GM23338 (cell line): ENCODE measurements around the gene CRYZL1. TPM values are rescaled to one million over a fixed set of nuclear protein-coding genes. Genes with fewer than 3 reads are reported as not detected.

Source experiments
- ATAC-seq: fragments of 200-7000 bp; cut with Tn5 transposase; 3 replicates; pipeline ENCODE4 v1.9.1; 2020
- DNase-seq: peaks from one replicate; pipeline ENCODE4 v3.0.0-alpha.2; 2015; ENCODE audit warnings: low spot score
- H2AFZ ChIP-seq: fragments of 200-600 bp; sonication (generic); 2 replicates; pipeline ENCODE4 v1.8.0; 2016; ENCODE audit warnings: antibody characterized with exemption, mild to moderate bottlenecking, moderate library complexity
- H3F3A ChIP-seq: fragments of 200-600 bp; sonication (generic); replicated peaks from 2 replicates; pipeline ENCODE4 v1.8.0; 2017; ENCODE audit warnings: antibody characterized with exemption, mixed run types, low read depth
- H3K27ac ChIP-seq: fragments of 200-600 bp; sonication (generic); 2 replicates; pipeline ENCODE4 v1.6.1; 2016; ENCODE audit warnings: low read depth
- H3K27me3 ChIP-seq: fragments of 200-600 bp; sonication (generic); 2 replicates; pipeline ENCODE4 v1.8.0; 2016; ENCODE audit warnings: mild to moderate bottlenecking, mixed run types, moderate library complexity; ENCODE audit not compliant: insufficient read depth
- H3K36me3 ChIP-seq: fragments of 200-600 bp; sonication (generic); 2 replicates; pipeline ENCODE4 v1.8.0; 2016; ENCODE audit warnings: mild to moderate bottlenecking; ENCODE audit not compliant: insufficient read depth
- H3K4me1 ChIP-seq: fragments of 200-600 bp; sonication (generic); 2 replicates; pipeline ENCODE4 v1.8.0; 2016; ENCODE audit warnings: mild to moderate bottlenecking, moderate library complexity; ENCODE audit not compliant: insufficient read depth
- H3K4me2 ChIP-seq: fragments of 200-600 bp; sonication (generic); 2 replicates; pipeline ENCODE4 v1.7.1; 2017; ENCODE audit warnings: mixed run types
- H3K4me3 ChIP-seq: fragments of 200-600 bp; sonication (generic); 2 replicates; pipeline ENCODE4 v1.6.1; 2016; ENCODE audit warnings: mixed run types
- H3K79me2 ChIP-seq: fragments of 200-600 bp; sonication (generic); replicated peaks from 2 replicates; pipeline ENCODE4 v1.8.0; 2017; ENCODE audit warnings: mild to moderate bottlenecking; ENCODE audit not compliant: insufficient read depth
- H3K9me2 ChIP-seq: fragments of 200-600 bp; sonication (generic); 2 replicates; pipeline ENCODE4 v1.8.0; 2017; ENCODE audit not compliant: insufficient read depth
- H4K20me1 ChIP-seq: fragments of 200-600 bp; sonication (generic); replicated peaks from 2 replicates; pipeline ENCODE4 v1.8.0; 2017; ENCODE audit warnings: mild to moderate bottlenecking; ENCODE audit not compliant: insufficient read depth
- H3K27ac Mint-ChIP-seq: 2 replicates; pipeline ENCODE4 v1.8.0; 2020; ENCODE audit warnings: inconsistent platforms, mild to moderate bottlenecking, moderate library complexity, mixed read lengths
- H3K27me3 Mint-ChIP-seq: 3 replicates; pipeline ENCODE4 v1.8.0; 2022; ENCODE audit warnings: low read depth, mild to moderate bottlenecking, moderate library complexity, mixed read lengths, inconsistent platforms; ENCODE audit not compliant: insufficient read depth, poor library complexity
- H3K36me3 Mint-ChIP-seq: 3 replicates; pipeline ENCODE4 v1.8.0; 2021; ENCODE audit warnings: low read depth, mild to moderate bottlenecking, inconsistent platforms, moderate library complexity, mixed read lengths
- H3K4me1 Mint-ChIP-seq: 3 replicates; pipeline ENCODE4 v1.8.0; 2020; ENCODE audit warnings: mild to moderate bottlenecking, inconsistent platforms, mixed read lengths
- H3K4me3 Mint-ChIP-seq: 3 replicates; pipeline ENCODE4 v1.8.0; 2021; ENCODE audit warnings: moderate library complexity, mild to moderate bottlenecking, inconsistent platforms, mixed read lengths
- H3K9me3 Mint-ChIP-seq: 3 replicates; pipeline ENCODE4 v1.8.0; 2020; ENCODE audit warnings: moderate library complexity, mild to moderate bottlenecking, inconsistent platforms, mixed read lengths
- CREB1 ChIP-seq: fragments of 250-450 bp; sonication (Bioruptor Pico); IDR thresholded peaks from 2 replicates; pipeline ENCODE4 v1.5.0; 2020; ENCODE audit warnings: low read depth, mild to moderate bottlenecking, moderate library complexity
- JUNB ChIP-seq: IDR thresholded peaks from one replicate; pipeline ENCODE4 v1.6.1; 2016; ENCODE audit warnings: antibody characterized with exemption; ENCODE audit not compliant: unreplicated experiment
- POLR2AphosphoS5 ChIP-seq: IDR thresholded peaks from 2 replicates; pipeline ENCODE4 v1.6.1; 2016; ENCODE audit warnings: antibody characterized with exemption, low read depth
- REST ChIP-seq: IDR thresholded peaks from one replicate; pipeline ENCODE4 v1.6.1; 2018; ENCODE audit warnings: antibody characterized with exemption; ENCODE audit not compliant: unreplicated experiment
- polyA plus RNA-seq: library from polyadenylated mRNA; unstranded; fragments of >200 nt; fragmentation: Nextera tagmentation; extraction: Ambion mirVana; gene quantifications from 2 replicates; pipeline ENCODE4 v1.2.1, GENCODE V29; 2016
- total RNA-seq: library from RNA; depleted of rRNA; stranded (reverse); fragments of >200 nt; shearing (Covaris generic); gene quantifications from 2 replicates; pipeline ENCODE4 v1.2.3, GENCODE V29; 2014
- TF ChIP-seq, protein P1 (sequence below): fragments of 250-450 bp; sonication (Bioruptor Pico); IDR thresholded peaks from 2 replicates; pipeline ENCODE4 v1.5.0; 2020; ENCODE audit warnings: mild to moderate bottlenecking, moderate library complexity
- TF ChIP-seq, protein P2 (sequence below), 2 experiments: fragments of 200-600 bp in 1 of 2; sonication (generic) in 1 of 2; conservative IDR thresholded peaks; 2 replicates each; pipeline versions ENCODE4 v1.5.1 to v1.6.1; 2016 to 2017; ENCODE audit warnings: antibody characterized with exemption in 2 of 2, low read depth in 2 of 2, mild to moderate bottlenecking in 2 of 2, moderate library complexity in 1 of 2

Gene CRYZL1
- total and polyA plus RNA-seq, 2 experiments from 2014 or later = 23.8 to 40.5 TPM

DNA sequence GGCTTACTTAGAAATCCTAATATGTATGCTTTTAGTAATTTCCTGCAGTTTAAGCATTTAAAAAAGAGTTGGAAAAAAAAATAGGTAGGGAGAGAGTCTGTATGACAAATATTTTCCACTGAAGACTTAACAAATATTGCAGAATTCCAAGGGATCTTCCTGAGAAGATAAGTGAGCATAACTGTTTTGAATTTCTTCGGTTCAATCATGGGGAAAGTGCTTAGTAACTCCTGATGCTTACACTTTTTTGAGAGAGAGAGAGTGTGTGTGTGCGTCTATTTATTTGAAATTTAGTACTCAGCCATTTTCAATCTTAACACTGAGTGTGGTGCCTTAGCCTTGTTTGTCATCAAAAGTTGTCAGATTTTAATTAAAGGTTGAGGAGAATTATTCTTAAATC lies 80.2 kb downstream of the CRYZL1 start:
- no peak for TF ChIP-seq POLR2AphosphoS5
- TF ChIP-seq, protein P1, sequence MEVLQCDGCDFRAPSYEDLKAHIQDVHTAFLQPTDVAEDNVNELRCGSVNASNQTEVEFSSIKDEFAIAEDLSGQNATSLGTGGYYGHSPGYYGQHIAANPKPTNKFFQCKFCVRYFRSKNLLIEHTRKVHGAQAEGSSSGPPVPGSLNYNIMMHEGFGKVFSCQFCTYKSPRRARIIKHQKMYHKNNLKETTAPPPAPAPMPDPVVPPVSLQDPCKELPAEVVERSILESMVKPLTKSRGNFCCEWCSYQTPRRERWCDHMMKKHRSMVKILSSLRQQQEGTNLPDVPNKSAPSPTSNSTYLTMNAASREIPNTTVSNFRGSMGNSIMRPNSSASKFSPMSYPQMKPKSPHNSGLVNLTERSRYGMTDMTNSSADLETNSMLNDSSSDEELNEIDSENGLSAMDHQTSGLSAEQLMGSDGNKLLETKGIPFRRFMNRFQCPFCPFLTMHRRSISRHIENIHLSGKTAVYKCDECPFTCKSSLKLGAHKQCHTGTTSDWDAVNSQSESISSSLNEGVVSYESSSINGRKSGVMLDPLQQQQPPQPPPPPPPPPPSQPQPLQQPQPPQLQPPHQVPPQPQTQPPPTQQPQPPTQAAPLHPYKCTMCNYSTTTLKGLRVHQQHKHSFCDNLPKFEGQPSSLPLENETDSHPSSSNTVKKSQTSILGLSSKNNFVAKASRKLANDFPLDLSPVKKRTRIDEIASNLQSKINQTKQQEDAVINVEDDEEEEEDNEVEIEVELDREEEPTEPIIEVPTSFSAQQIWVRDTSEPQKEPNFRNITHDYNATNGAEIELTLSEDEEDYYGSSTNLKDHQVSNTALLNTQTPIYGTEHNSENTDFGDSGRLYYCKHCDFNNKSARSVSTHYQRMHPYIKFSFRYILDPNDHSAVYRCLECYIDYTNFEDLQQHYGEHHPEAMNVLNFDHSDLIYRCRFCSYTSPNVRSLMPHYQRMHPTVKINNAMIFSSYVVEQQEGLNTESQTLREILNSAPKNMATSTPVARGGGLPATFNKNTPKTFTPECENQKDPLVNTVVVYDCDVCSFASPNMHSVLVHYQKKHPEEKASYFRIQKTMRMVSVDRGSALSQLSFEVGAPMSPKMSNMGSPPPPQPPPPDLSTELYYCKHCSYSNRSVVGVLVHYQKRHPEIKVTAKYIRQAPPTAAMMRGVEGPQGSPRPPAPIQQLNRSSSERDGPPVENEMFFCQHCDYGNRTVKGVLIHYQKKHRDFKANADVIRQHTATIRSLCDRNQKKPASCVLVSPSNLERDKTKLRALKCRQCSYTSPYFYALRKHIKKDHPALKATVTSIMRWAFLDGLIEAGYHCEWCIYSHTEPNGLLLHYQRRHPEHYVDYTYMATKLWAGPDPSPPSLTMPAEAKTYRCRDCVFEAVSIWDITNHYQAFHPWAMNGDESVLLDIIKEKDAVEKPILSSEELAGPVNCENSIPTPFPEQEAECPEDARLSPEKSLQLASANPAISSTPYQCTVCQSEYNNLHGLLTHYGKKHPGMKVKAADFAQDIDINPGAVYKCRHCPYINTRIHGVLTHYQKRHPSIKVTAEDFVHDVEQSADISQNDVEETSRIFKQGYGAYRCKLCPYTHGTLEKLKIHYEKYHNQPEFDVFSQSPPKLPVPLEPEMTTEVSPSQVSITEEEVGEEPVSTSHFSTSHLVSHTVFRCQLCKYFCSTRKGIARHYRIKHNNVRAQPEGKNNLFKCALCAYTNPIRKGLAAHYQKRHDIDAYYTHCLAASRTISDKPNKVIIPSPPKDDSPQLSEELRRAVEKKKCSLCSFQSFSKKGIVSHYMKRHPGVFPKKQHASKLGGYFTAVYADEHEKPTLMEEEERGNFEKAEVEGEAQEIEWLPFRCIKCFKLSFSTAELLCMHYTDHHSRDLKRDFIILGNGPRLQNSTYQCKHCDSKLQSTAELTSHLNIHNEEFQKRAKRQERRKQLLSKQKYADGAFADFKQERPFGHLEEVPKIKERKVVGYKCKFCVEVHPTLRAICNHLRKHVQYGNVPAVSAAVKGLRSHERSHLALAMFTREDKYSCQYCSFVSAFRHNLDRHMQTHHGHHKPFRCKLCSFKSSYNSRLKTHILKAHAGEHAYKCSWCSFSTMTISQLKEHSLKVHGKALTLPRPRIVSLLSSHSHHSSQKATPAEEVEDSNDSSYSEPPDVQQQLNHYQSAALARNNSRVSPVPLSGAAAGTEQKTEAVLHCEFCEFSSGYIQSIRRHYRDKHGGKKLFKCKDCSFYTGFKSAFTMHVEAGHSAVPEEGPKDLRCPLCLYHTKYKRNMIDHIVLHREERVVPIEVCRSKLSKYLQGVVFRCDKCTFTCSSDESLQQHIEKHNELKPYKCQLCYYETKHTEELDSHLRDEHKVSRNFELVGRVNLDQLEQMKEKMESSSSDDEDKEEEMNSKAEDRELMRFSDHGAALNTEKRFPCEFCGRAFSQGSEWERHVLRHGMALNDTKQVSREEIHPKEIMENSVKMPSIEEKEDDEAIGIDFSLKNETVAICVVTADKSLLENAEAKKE = no peak
- TF ChIP-seq CREB1 = no peak
- no peak for TF ChIP-seq JUNB
- peaks cover 70% of the 10 kb centered on the region for H3K79me2 ChIP-seq
- H3K27ac ChIP-seq = 0 out of 2 replicates have a peak overlapping the region, but pooled peaks have one; percentile 9
- DNase-seq = no peak
- no peak overlapping the region for H3K4me2 ChIP-seq
- H3K9me3 Mint-ChIP-seq = no peaks in the 10 kb centered on the region
- no peak for ATAC-seq
- no peaks in the 10 kb centered on the region for H3K9me2 ChIP-seq
- no peaks in the 10 kb centered on the region for H3K27me3 ChIP-seq
- no peak overlapping the region for H3K4me3 Mint-ChIP-seq
- H3K4me1 Mint-ChIP-seq = no peaks in the 10 kb centered on the region
- H3K27me3 Mint-ChIP-seq = no peaks in the 10 kb centered on the region
- H3K4me3 ChIP-seq = no peak overlapping the region
- no peaks in the 10 kb centered on the region for H3K4me1 ChIP-seq
- H4K20me1 ChIP-seq = peaks cover 28% of the 10 kb centered on the region
- H3K36me3 ChIP-seq = peaks cover 55% of the 10 kb centered on the region
- no peaks in the 10 kb centered on the region for H3F3A ChIP-seq
- no peak overlapping the region for H2AFZ ChIP-seq
- H3K27ac Mint-ChIP-seq = peak overlapping the region; percentile 17; the same call in 1 of the 2 replicates
- peaks cover 62% of the 10 kb centered on the region for H3K36me3 Mint-ChIP-seq

DNA sequence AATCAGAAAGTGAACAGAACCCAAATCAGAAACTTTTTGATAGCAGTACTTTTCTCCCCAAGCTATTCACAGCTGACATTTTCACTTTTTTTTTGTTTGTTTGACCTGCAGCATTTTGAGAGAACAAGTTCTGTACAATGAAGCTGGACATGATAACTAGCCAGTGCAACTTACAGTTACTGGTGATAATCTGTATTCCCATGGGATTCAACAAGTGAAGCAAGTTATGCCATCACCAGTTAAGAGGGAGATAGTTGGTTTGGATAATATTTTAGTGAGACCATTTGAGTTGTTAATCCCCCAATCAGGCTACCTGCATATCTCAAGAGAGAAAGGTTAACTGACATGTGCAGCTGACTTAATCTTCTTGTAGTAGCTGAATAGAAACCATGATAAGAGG lies 80.6 kb downstream of the CRYZL1 start:
- H3K27ac ChIP-seq = 0 out of 2 replicates have a peak overlapping the region, but pooled peaks have one; percentile 9

More for the DNA sequence above, 80.6 kb downstream of the CRYZL1 start:
- Mint-ChIP-seq H3K9me3 (no peaks in the 10 kb centered on the region), H3K4me1 (no peaks in the 10 kb centered on the region), H3K27ac (no peak overlapping the region), H3K27me3 (no peaks in the 10 kb centered on the region), H3K4me3 (no peak overlapping the region), H3K36me3 (peaks cover 66% of the 10 kb centered on the region)
- Histone ChIP-seq H3K4me2 (no peak overlapping the region), H3K79me2 (peaks cover 72% of the 10 kb centered on the region), H3K4me3 (no peak overlapping the region), H3K9me2 (no peaks in the 10 kb centered on the region), H3K4me1 (no peaks in the 10 kb centered on the region), H3K36me3 (peaks cover 59% of the 10 kb centered on the region), H2AFZ (no peak overlapping the region), H4K20me1 (peaks cover 32% of the 10 kb centered on the region), H3K27me3 (no peaks in the 10 kb centered on the region), H3F3A (no peaks in the 10 kb centered on the region)
- DNase-seq (no peak), ATAC-seq (no peak)
- no peak for TF ChIP-seq JUNB
- no peak for TF ChIP-seq CREB1
- no peak for TF ChIP-seq POLR2AphosphoS5
- TF ChIP-seq, protein P2, sequence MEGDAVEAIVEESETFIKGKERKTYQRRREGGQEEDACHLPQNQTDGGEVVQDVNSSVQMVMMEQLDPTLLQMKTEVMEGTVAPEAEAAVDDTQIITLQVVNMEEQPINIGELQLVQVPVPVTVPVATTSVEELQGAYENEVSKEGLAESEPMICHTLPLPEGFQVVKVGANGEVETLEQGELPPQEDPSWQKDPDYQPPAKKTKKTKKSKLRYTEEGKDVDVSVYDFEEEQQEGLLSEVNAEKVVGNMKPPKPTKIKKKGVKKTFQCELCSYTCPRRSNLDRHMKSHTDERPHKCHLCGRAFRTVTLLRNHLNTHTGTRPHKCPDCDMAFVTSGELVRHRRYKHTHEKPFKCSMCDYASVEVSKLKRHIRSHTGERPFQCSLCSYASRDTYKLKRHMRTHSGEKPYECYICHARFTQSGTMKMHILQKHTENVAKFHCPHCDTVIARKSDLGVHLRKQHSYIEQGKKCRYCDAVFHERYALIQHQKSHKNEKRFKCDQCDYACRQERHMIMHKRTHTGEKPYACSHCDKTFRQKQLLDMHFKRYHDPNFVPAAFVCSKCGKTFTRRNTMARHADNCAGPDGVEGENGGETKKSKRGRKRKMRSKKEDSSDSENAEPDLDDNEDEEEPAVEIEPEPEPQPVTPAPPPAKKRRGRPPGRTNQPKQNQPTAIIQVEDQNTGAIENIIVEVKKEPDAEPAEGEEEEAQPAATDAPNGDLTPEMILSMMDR (conservative IDR thresholded peaks at IDR 0.05; ENCODE audit: low read depth in 2 of 2) = no peak
- TF ChIP-seq REST = no peak
